ENCODE data around the gene HOXD13.

Gene HOXD13

GRCh38 chr2:176076796-176077195 lies 15.7 kb upstream of the HOXD13 start:
- H3K27ac Mint-ChIP-seq, result no peak overlapping the region
- peaks cover 2% of the 10 kb centered on the region for H3K36me3 Mint-ChIP-seq
- H3K27me3 Mint-ChIP-seq, result peaks cover 33% of the 10 kb centered on the region
- H3K4me1 Mint-ChIP-seq, result peaks cover 4% of the 10 kb centered on the region
- peaks cover 1% of the 10 kb centered on the region for H3K9me3 Mint-ChIP-seq
- ATAC-seq (ENCODE audit: low read depth) (no peak), DNase-seq (ENCODE audit: low spot score in 2 of 2) (no peak)
- H3K4me3 Mint-ChIP-seq, result no peak overlapping the region

- Mint-ChIP-seq H3K4me1 (peaks cover 4% of the 10 kb centered on the region), H3K27ac (no peak overlapping the region), H3K9me3 (peaks cover 1% of the 10 kb centered on the region), H3K27me3 (peaks cover 34% of the 10 kb centered on the region), H3K4me3 (no peak overlapping the region), H3K36me3 (peaks cover 2% of the 10 kb centered on the region)
- no peak for ATAC-seq (ENCODE audit: low read depth)
- no peak for DNase-seq (ENCODE audit: low spot score in 2 of 2)
Observed at GRCh38 chr2:176078541-176079284, 13.8 kb upstream of the HOXD13 start.

DNA sequence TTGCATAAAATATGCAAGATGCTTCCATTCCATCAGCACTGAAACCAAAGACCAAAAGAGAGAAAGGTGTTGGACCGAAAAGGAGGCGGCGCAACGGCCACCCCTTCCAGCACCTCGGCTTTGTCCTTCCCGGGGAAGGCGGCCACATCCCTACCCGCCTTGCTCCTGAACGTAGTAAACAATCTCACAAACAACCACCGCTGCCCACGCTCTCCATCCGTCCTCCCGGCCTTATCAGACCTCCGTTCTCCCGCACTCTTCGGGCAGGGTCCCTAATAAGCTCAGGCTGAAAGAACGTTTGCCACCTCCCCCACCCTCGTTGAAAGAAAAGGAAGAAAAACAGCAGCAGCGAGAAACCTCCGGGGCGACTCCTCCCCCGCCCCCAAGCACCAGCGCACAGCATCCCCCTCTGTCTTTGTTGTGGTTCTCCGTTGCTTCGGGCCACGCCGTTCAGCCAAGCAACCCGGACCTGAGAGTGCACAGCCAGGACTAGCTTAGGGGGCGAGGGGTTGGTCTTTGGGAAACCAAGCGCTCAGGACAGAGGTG lies 13.2 kb upstream of the HOXD13 start:
- Mint-ChIP-seq H3K4me1 (peaks cover 4% of the 10 kb centered on the region), H3K27ac (peak overlapping the region; percentile 84), H3K27me3 (peaks cover 34% of the 10 kb centered on the region), H3K9me3 (peaks cover 1% of the 10 kb centered on the region), H3K36me3 (peaks cover 2% of the 10 kb centered on the region), H3K4me3 (peak overlapping the region; percentile 32)
- no peak for ATAC-seq (ENCODE audit: low read depth)
- DNase-seq (ENCODE audit: low spot score in 2 of 2), result no peak

DNA sequence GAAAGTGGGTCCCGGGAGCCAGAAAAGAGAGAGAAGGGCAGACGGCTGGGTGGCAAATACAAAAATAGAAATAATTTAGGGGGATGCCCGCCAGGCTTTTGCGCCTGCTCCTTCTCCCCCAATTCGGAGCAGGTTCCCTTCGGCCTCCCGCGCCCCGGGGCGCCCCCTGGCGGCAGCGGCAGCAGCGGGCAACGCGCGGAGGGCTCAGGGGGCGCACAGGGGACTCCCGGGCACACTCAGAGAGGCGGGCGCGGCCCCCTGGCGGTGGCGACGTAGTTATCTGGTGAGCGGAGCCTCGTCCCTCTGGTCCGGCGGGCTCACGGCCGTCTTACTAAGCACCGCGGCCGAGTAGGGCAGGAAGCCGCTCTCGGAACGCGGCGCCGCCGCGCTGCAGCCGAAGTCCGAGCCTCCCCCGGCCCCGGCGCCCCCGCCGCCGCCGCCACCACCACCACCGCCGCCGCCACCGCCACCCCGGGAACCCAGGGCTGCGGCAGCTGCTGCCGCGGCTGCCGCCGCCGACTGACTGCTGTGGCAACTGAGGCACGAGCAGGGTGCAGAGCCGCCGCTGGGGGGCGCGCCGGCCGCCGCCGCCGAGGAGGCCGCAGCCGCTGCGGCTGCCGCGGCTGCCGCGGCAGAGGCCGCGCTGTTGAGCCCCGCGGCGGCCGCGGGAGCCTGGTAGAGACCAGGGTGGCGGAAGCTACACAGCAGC lies 12.5 kb upstream of the HOXD13 start:
- Mint-ChIP-seq H3K27ac (peak overlapping the region; percentile 84), H3K4me1 (peaks cover 4% of the 10 kb centered on the region), H3K27me3 (peaks cover 37% of the 10 kb centered on the region), H3K4me3 (peak overlapping the region; percentile 32), H3K9me3 (peaks cover 1% of the 10 kb centered on the region), H3K36me3 (peaks cover 2% of the 10 kb centered on the region)
- DNase-seq (ENCODE audit: low spot score in 2 of 2) (no peak), ATAC-seq (ENCODE audit: low read depth) (no peak)

- DNase-seq (ENCODE audit: low spot score in 2 of 2), result no peak
- Mint-ChIP-seq H3K36me3 (peaks cover 2% of the 10 kb centered on the region), H3K27me3 (peaks cover 36% of the 10 kb centered on the region), H3K27ac (no peak overlapping the region), H3K4me1 (peaks cover 4% of the 10 kb centered on the region), H3K4me3 (no peak overlapping the region), H3K9me3 (peaks cover 2% of the 10 kb centered on the region)
- no peak for ATAC-seq (ENCODE audit: low read depth)
Observed at GRCh38 chr2:176080540-176081375, 11.8 kb upstream of the HOXD13 start.

DNA sequence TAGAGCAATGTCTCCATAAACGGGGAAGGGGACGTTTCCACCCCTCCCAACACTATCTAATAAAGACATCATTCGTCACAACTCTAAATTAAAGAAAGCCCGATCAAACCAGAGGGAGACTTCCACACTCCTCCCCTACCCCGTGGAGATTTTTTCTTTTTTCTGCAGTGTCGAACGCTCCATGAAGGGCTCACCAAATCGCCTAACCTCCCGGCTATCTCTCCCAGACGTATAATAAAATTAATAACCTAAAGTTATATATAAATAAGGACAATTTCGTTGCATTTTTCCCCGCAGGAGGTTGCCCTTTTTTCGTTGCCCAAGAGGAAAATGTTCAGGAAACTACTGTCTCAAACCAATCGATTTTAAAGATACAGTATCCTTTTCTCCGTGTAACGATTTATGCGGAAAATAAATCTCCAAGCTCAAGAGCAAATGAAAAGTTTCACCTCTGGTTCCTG lies 11.1 kb upstream of the HOXD13 start:
- peaks cover 33% of the 10 kb centered on the region for H3K27me3 Mint-ChIP-seq
- H3K4me1 Mint-ChIP-seq, result peaks cover 4% of the 10 kb centered on the region
- DNase-seq (ENCODE audit: low spot score in 2 of 2), result peak in 1 of 2 donors; percentile 9
- no peak overlapping the region for H3K4me3 Mint-ChIP-seq
- ATAC-seq (ENCODE audit: low read depth), result no peak
- peaks cover 1% of the 10 kb centered on the region for H3K9me3 Mint-ChIP-seq
- peak overlapping the region; percentile 73 for H3K27ac Mint-ChIP-seq
- H3K36me3 Mint-ChIP-seq, result peaks cover 2% of the 10 kb centered on the region

- peaks cover 1% of the 10 kb centered on the region for H3K9me3 Mint-ChIP-seq
- H3K27ac Mint-ChIP-seq, result peak overlapping the region; percentile 73
- peaks cover 2% of the 10 kb centered on the region for H3K36me3 Mint-ChIP-seq
- peak in 1 of 2 donors; percentile 23 for DNase-seq (ENCODE audit: low spot score in 2 of 2)
- no peak overlapping the region for H3K4me3 Mint-ChIP-seq
- peaks cover 4% of the 10 kb centered on the region for H3K4me1 Mint-ChIP-seq
- peaks cover 35% of the 10 kb centered on the region for H3K27me3 Mint-ChIP-seq
- no peak for ATAC-seq (ENCODE audit: low read depth)
Observed at GRCh38 chr2:176081837-176082524, 10.5 kb upstream of the HOXD13 start.

DNA sequence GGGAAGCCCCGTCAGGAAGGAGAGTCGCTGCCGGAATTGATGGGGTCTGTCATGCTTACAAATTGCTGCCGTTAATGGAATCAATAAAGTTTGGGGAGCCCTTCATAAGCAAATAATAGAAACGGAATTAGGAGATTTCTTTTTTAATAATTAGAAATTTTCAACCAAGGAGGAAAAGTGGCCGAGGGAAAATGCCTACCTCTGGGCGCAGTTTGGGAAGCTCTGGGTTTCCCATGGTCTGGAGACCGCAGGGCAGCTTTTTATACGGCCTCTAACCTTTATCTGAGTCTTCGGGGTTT lies 10.0 kb upstream of the HOXD13 start:
- Mint-ChIP-seq H3K27me3 (peaks cover 37% of the 10 kb centered on the region), H3K27ac (no peak overlapping the region), H3K36me3 (peaks cover 2% of the 10 kb centered on the region), H3K4me3 (no peak overlapping the region), H3K4me1 (peaks cover 4% of the 10 kb centered on the region), H3K9me3 (peaks cover 1% of the 10 kb centered on the region)
- ATAC-seq (ENCODE audit: low read depth) (no peak), DNase-seq (ENCODE audit: low spot score in 2 of 2) (no peak)

DNA sequence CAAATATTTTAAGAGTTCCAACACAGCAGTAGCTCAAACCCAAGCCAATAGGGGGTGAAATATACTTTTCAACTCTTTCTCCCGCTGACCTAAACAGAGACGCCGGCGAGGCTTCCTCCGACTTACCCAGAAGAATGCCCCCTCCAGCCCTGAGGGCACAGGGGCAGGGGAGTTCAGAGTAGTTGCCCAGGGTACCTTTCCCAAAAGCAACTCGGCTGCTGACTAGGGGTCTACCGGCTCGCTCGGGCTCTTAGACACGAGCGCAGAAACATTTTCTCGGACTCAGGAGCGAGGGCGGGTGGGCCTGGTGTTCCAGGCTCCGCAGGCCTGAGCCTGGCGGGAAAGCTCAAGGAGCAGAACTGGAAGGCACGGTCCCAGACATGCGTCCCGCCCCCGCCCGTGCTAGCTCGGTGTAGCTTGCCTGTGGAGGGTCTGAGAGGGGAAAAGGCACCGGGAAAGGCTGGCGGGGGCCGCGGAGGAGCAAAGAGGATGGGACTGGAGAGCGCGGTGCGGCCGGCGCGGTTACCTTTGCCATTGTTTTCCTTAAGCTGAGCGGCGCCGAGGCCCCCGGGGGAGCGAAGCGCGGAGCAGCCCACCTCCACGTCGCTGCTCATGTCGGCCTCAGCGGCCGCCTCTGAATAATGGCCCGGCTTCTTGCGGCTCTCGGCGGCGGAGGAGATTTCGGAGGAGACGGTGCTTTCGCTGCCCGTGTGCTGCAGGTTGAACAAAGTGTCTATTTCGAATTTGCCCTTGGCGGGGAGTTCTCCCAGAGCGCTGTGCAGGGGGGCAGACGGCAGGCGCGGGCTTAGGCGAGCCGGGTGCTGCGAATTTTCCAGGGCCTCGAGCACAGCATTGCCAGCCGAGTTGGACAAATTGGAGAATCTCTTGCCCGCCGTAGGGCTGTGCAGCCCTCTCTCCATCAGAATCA lies 9.4 kb upstream of the HOXD13 start:
- DNase-seq (ENCODE audit: low spot score in 2 of 2) (no peak), ATAC-seq (ENCODE audit: low read depth) (no peak)
- Mint-ChIP-seq H3K4me3 (no peak overlapping the region), H3K9me3 (peaks cover 1% of the 10 kb centered on the region), H3K4me1 (peaks cover 4% of the 10 kb centered on the region), H3K36me3 (peaks cover 2% of the 10 kb centered on the region), H3K27me3 (peaks cover 37% of the 10 kb centered on the region), H3K27ac (peak overlapping the region; percentile 58)

DNA sequence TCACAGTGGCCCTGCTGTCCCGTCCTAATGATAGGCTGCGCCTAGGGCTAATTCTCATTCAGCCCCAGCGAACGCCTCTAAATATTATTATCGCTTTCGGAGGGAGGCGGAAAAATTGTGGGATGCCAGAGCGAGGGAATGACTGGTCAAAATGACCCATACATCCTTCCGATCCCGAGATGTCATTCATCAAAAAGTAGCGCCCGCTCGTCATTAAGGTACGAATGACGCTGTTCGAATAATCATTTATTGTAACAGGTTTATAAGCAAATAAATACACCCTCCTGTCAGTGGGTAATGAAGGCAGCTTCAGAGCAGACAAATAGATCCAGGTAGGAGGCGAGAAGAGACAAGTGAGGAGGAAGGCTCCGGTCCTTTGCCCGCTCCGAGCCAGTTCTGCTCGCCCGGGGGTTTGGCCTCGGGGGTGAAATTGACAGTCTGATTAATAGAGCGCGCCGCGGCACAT lies 8.7 kb upstream of the HOXD13 start, which contains the start of gene EVX2:
TSS of gene EVX2 (minus strand) at position 167 of the 466 bp plus-strand sequence. CDS start 186 bp downstream, outside the sequence.
- H3K27me3 Mint-ChIP-seq, result peaks cover 35% of the 10 kb centered on the region
- no peak within 1 kb of the TSS for H3K4me3 Mint-ChIP-seq
- ATAC-seq (ENCODE audit: low read depth) (no peak), DNase-seq (ENCODE audit: low spot score in 2 of 2) (no peak)
- H3K36me3 Mint-ChIP-seq, result peaks cover 2% of the 10 kb centered on the region
- peaks cover 1% of the 10 kb centered on the region for H3K9me3 Mint-ChIP-seq
- H3K4me1 Mint-ChIP-seq, result peaks cover 7% of the 10 kb centered on the region
- peak within 1 kb of the TSS; percentile 58 for H3K27ac Mint-ChIP-seq

- DNase-seq (ENCODE audit: low spot score in 2 of 2), result no peak
- no peaks in the 10 kb centered on the region for H3K36me3 Mint-ChIP-seq
- peaks cover 32% of the 10 kb centered on the region for H3K27me3 Mint-ChIP-seq
- no peak overlapping the region for H3K27ac Mint-ChIP-seq
- peaks cover 3% of the 10 kb centered on the region for H3K4me1 Mint-ChIP-seq
- ATAC-seq (ENCODE audit: low read depth), result no peak
- no peak overlapping the region for H3K4me3 Mint-ChIP-seq
- H3K9me3 Mint-ChIP-seq, result peaks cover 1% of the 10 kb centered on the region
Observed at GRCh38 chr2:176084611-176085119, 7.9 kb upstream of the HOXD13 start.

GRCh38 chr2:176085120-176085788 lies 7.3 kb upstream of the HOXD13 start:
- H3K27me3 Mint-ChIP-seq, result peaks cover 32% of the 10 kb centered on the region
- peak in 1 of 2 donors; percentile 15 for DNase-seq (ENCODE audit: low spot score in 2 of 2)
- H3K4me1 Mint-ChIP-seq, result peaks cover 3% of the 10 kb centered on the region
- H3K9me3 Mint-ChIP-seq, result peaks cover 1% of the 10 kb centered on the region
- no peak for ATAC-seq (ENCODE audit: low read depth)
- no peak overlapping the region for H3K27ac Mint-ChIP-seq
- no peaks in the 10 kb centered on the region for H3K36me3 Mint-ChIP-seq
- no peak overlapping the region for H3K4me3 Mint-ChIP-seq
